WERI-Rb-1 (cell line): ENCODE measurements around the gene EEF1A1.

ENCODE experiments used
- DNase-seq: peaks from one replicate; pipeline ENCODE4 v3.0.0-alpha.2; 2020
- H3K27ac ChIP-seq: fragments of 250-450 bp; sonication (Bioruptor Pico); 2 replicates; pipeline ENCODE4 v1.5.1; 2020; ENCODE audit warnings: mild to moderate bottlenecking, moderate library complexity
- H3K27me3 ChIP-seq: fragments of 250-450 bp; sonication (Bioruptor Pico); 2 replicates; pipeline ENCODE4 v1.5.1; 2021; ENCODE audit warnings: mild to moderate bottlenecking, low read depth, moderate library complexity; ENCODE audit not compliant: insufficient read depth, severe bottlenecking
- H3K36me3 ChIP-seq: fragments of 250-450 bp; sonication (Bioruptor Pico); 2 replicates; pipeline ENCODE4 v1.5.1; 2020; ENCODE audit warnings: mild to moderate bottlenecking, moderate library complexity
- H3K4me3 ChIP-seq: 2 replicates; pipeline ENCODE4 v1.5.1; 2011; ENCODE audit warnings: low read depth, mild to moderate bottlenecking, control low read depth, low read length
- H3K9me3 ChIP-seq: fragments of 250-450 bp; sonication (Bioruptor Pico); 2 replicates; pipeline ENCODE4 v1.5.1; 2021; ENCODE audit warnings: mild to moderate bottlenecking, moderate library complexity; ENCODE audit not compliant: severe bottlenecking
- TF ChIP-seq, protein P1 (sequence below): IDR thresholded peaks from 2 replicates; pipeline ENCODE4 v1.5.1; 2011; ENCODE audit warnings: low read depth, mild to moderate bottlenecking, control low read depth, inconsistent platforms, low read length

Gene EEF1A1

DNA sequence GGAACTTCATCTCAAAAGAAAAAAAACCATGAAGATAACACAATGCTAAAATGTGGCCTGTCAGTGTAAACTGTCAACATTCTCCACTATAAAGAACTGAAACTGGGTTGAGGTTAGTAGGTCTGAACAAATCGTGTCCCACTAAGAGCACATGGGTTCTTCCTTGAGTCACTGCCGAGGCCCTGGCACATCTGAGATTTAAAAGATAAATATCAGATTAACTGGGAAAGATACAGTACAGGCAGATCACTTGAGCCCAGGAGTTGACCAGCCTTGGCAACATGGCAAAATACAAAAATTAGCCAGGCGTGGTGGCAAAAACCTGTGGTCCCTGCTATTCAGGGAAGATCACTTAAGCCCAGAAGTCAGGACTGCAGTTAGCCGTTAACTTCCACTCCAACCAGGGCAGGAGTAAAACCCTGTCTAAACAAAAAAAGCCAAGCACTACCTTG lies 5.6 kb downstream of the EEF1A1 start:
- no peaks in the 10 kb centered on the region for H3K9me3 ChIP-seq
- peaks cover 68% of the 10 kb centered on the region for H3K36me3 ChIP-seq
- DNase-seq, result no peak
- no peak overlapping the region for H3K4me3 ChIP-seq
- H3K27ac ChIP-seq, result no peak overlapping the region
- TF ChIP-seq, protein P1, sequence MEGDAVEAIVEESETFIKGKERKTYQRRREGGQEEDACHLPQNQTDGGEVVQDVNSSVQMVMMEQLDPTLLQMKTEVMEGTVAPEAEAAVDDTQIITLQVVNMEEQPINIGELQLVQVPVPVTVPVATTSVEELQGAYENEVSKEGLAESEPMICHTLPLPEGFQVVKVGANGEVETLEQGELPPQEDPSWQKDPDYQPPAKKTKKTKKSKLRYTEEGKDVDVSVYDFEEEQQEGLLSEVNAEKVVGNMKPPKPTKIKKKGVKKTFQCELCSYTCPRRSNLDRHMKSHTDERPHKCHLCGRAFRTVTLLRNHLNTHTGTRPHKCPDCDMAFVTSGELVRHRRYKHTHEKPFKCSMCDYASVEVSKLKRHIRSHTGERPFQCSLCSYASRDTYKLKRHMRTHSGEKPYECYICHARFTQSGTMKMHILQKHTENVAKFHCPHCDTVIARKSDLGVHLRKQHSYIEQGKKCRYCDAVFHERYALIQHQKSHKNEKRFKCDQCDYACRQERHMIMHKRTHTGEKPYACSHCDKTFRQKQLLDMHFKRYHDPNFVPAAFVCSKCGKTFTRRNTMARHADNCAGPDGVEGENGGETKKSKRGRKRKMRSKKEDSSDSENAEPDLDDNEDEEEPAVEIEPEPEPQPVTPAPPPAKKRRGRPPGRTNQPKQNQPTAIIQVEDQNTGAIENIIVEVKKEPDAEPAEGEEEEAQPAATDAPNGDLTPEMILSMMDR, result no peak
- no peaks in the 10 kb centered on the region for H3K27me3 ChIP-seq

DNA sequence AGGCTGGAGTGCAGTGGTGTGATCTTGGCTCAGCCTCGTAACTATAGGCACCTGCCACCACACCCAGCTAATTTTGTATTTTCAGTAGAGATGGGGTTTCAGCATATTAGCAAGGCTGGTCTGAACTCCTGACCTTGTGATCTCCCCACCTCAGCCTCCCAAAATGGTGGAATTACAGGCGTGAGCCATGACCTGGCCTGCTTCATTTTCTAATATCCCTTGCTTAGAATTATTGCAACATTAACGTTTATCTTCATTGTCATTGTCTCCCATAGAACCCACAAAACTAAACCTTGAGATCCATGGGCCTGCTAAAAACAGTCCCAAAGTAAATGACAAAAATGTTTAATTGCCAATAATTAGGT lies 6.1 kb downstream of the EEF1A1 start:
- Histone ChIP-seq H3K36me3 (peaks cover 63% of the 10 kb centered on the region), H3K9me3 (no peaks in the 10 kb centered on the region), H3K27me3 (no peaks in the 10 kb centered on the region), H3K27ac (no peak overlapping the region), H3K4me3 (no peak overlapping the region)
- DNase-seq, result no peak
- TF ChIP-seq, protein P1, result no peak

DNA sequence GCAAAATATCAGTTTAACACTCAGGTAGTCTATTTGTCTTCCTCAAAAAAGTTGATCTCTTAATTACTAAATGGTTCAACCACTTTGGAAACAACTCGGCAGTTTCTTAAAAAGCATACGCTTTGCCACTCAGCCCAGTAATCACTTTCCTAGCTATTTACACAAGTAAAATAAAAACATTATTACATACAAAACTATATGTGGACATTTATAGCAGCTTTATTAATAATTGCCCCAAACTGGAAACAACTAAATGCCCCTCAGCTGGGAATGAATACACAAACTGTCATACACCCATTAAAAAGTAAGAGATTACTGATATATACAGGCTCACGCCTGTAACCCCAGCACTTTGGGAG lies 7.4 kb downstream of the EEF1A1 start:
- no peak for DNase-seq
- H3K36me3 ChIP-seq, result peaks cover 51% of the 10 kb centered on the region
- H3K27ac ChIP-seq, result no peak overlapping the region
- no peaks in the 10 kb centered on the region for H3K9me3 ChIP-seq
- H3K4me3 ChIP-seq, result no peak overlapping the region
- no peaks in the 10 kb centered on the region for H3K27me3 ChIP-seq
- TF ChIP-seq, protein P1, result no peak

DNA sequence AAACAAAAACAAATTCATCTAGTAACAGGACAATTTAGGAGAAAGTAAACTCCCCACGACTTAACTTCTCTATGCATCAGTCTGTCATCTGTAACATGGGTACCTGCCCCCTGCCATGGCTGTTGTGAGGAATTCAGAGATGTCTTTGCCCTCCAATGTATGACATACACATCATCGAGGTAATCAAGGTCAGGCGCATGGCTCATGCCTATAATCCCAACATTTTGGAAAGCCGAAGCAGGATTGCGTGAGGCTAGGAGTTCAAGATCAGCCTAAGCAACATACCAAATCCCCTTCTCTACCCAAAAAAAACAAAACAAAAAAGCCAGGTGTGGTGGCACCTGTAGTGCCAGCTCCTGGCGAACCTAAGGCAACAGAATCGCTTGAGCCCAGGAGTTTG lies 9.0 kb downstream of the EEF1A1 start:
- Histone ChIP-seq H3K9me3 (no peaks in the 10 kb centered on the region), H3K27ac (no peak overlapping the region), H3K36me3 (peaks cover 36% of the 10 kb centered on the region), H3K4me3 (no peak overlapping the region), H3K27me3 (no peaks in the 10 kb centered on the region)
- TF ChIP-seq, protein P1, result no peak
- no peak for DNase-seq

DNA sequence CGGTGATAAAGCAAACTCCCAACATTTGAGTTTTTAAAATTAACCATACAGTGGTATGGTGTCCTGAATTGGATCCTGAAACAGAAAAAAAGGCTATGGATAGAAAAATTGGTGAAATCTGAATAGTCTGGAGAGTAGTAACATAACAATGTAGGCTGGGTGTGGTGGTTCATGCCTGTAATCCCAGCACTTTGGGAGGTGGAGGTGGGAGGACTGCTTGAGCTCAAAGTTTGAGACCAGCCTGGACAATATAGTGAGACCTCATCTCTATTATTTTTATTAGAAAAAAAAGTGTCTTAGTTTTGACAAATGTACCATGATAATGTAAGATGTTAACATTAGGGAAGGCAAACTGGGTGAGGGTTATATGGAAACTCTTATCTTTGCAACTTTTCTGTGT lies 11.0 kb downstream of the EEF1A1 start:
- Histone ChIP-seq H3K36me3 (peaks cover 19% of the 10 kb centered on the region), H3K27me3 (no peaks in the 10 kb centered on the region), H3K4me3 (no peak overlapping the region), H3K9me3 (no peaks in the 10 kb centered on the region), H3K27ac (no peak overlapping the region)
- no peak for DNase-seq
- TF ChIP-seq, protein P1, result no peak

DNA sequence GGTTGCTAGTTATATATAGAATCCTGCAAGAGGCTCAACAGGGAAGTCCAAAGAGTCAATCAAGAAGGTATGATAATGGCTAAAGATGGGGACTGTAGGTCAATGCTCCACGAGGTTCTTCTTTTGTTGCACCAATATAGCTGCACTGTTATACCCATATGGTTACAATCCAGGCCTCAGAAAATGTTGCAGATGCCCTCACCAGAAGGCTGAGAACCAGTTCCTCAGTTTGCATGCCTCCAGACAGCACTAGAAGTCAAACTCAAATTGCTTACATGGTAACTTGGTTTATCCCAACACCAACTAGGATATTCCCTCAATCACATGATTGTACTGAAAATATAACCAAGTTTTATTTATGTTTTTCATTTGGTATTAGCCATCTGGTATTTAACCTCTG lies 12.1 kb downstream of the EEF1A1 start:
- Histone ChIP-seq H3K27ac (no peak overlapping the region), H3K27me3 (no peaks in the 10 kb centered on the region), H3K9me3 (no peaks in the 10 kb centered on the region), H3K4me3 (no peak overlapping the region), H3K36me3 (peaks cover 17% of the 10 kb centered on the region)
- no peak for DNase-seq
- TF ChIP-seq, protein P1, result no peak
